GM23248 (cell line): Measurements from ENCODE around the gene LIN7B.

ENCODE experiments used
- EZH2 ChIP-seq: fragments of 200-600 bp; sonication (generic); IDR thresholded peaks from 2 replicates; pipeline ENCODE4 v1.6.1; 2018; ENCODE audit warnings: antibody characterized with exemption, mild to moderate bottlenecking; ENCODE audit not compliant: insufficient read depth, poor library complexity, severe bottlenecking
- EZH2phosphoT487 ChIP-seq: fragments of 200-600 bp; sonication (generic); IDR thresholded peaks from 2 replicates; pipeline ENCODE4 v1.6.1; 2018; ENCODE audit warnings: antibody characterized with exemption, moderate library complexity, mild to moderate bottlenecking, low read depth; ENCODE audit not compliant: insufficient read depth

DNA sequence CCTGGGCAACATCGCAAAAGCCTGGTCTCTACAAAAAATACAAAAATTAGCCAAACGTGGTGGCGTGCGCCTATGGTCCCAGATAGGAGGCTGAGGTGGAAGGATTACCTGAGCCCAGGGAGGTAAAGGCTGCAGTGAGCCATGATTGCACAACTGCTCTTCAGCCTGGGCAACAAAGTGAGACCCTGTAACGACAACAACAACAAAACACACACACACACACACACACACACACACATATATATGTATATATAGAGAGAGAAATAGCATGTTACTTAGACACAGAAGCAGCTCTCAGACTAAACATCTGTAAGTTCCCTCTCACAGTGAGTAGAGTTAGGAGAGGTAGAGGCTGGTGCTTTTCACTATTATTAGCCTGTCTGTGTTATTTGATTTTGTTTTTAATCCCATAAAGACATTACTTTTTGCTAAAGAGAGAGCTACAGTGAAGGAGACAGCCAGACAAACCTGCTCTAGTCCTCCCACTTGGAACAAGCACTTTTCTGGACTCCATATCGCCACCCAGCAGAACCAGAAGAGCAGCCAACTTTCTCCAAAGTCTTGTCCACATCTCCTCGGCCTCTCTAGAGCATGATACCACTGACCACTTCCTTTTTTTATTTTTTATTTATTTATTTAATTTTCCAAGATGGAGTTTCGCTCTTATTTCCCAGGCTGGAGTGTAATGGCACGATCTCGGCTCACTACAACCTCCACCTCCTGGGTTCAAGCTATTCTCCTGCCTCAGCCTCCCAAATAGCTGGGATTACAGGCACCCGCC, 2.8 kb upstream of the LIN7B start:
- TF ChIP-seq EZH2 (no peak), EZH2phosphoT487 (no peak)
